H9 (cell line): ENCODE results near the gene NAXD. TPM values are rescaled to one million over a fixed set of nuclear protein-coding genes. Genes with fewer than 3 reads are reported as not detected.

Experiments used
- DNase-seq: peaks from one replicate; pipeline ENCODE4 v3.0.0-alpha.2; 2017
- H2AFZ ChIP-seq: one replicate; pipeline ENCODE4 v1.6.1; 2013; ENCODE audit warnings: mild to moderate bottlenecking, low read length, control low read depth, moderate library complexity
- H2AK5ac ChIP-seq: 2 replicates; pipeline ENCODE4 v1.6.1; 2013; ENCODE audit warnings: low read length, control low read depth, mixed read lengths; ENCODE audit not compliant: insufficient read length
- H2BK120ac ChIP-seq: one replicate; pipeline ENCODE4 v1.6.1; 2013; ENCODE audit warnings: low read depth, mild to moderate bottlenecking, low read length, control low read depth, inconsistent platforms; ENCODE audit not compliant: poor library complexity, severe bottlenecking
- H2BK12ac ChIP-seq: 2 replicates; pipeline ENCODE4 v1.6.1; 2013; ENCODE audit warnings: low read length, control low read depth, mixed read lengths, low read depth; ENCODE audit not compliant: insufficient read length
- H2BK15ac ChIP-seq: 2 replicates; pipeline ENCODE4 v1.6.1; 2013; ENCODE audit warnings: low read depth, low read length, control low read depth
- H2BK20ac ChIP-seq: one replicate; pipeline ENCODE4 v1.6.1; 2013; ENCODE audit warnings: low read depth, mild to moderate bottlenecking, low read length, control low read depth, inconsistent platforms; ENCODE audit not compliant: poor library complexity, severe bottlenecking
- H2BK5ac ChIP-seq: 2 replicates; pipeline ENCODE4 v1.6.1; 2013; ENCODE audit warnings: low read length, control low read depth, mixed read lengths; ENCODE audit not compliant: insufficient read length
- H3K14ac ChIP-seq: 2 replicates; pipeline ENCODE4 v1.6.1; 2013; ENCODE audit warnings: low read length, control low read depth; ENCODE audit not compliant: insufficient read depth
- H3K18ac ChIP-seq: 2 replicates; pipeline ENCODE4 v1.6.1; 2013; ENCODE audit warnings: low read depth, mild to moderate bottlenecking, mixed read lengths, low read length, control low read depth; ENCODE audit not compliant: insufficient read length
- H3K23ac ChIP-seq: 2 replicates; pipeline ENCODE4 v1.6.1; 2013; ENCODE audit warnings: low read length, control low read depth, mixed read lengths, low read depth; ENCODE audit not compliant: insufficient read length
- H3K23me2 ChIP-seq: 2 replicates; pipeline ENCODE4 v1.6.1; 2013; ENCODE audit warnings: low read depth, mild to moderate bottlenecking, mixed read lengths, low read length, control low read depth; ENCODE audit not compliant: insufficient read length, poor library complexity, severe bottlenecking
- H3K27ac ChIP-seq: 2 replicates; pipeline ENCODE4 v1.5.1; 2013; ENCODE audit warnings: low read length, control low read depth, mixed read lengths, low read depth; ENCODE audit not compliant: insufficient read length
- H3K27me3 ChIP-seq: 2 replicates; pipeline ENCODE4 v1.6.1; 2013; ENCODE audit warnings: low read length, control low read depth, inconsistent platforms; ENCODE audit not compliant: insufficient read depth
- H3K4ac ChIP-seq: 2 replicates; pipeline ENCODE4 v1.6.1; 2013; ENCODE audit warnings: low read depth, mild to moderate bottlenecking, control low read depth, inconsistent platforms, low read length, moderate library complexity
- H3K4me1 ChIP-seq: 2 replicates; pipeline ENCODE4 v1.6.1; 2013; ENCODE audit warnings: low read length, control low read depth, inconsistent platforms; ENCODE audit not compliant: insufficient read depth
- H3K4me2 ChIP-seq: 2 replicates; pipeline ENCODE4 v1.6.1; 2013; ENCODE audit warnings: low read length, control low read depth, mixed read lengths; ENCODE audit not compliant: insufficient read length, insufficient read depth
- H3K56ac ChIP-seq: 2 replicates; pipeline ENCODE4 v1.6.1; 2013; ENCODE audit warnings: low read depth, mild to moderate bottlenecking, mixed read lengths, low read length, control low read depth; ENCODE audit not compliant: insufficient read length
- H3K79me1 ChIP-seq: 2 replicates; pipeline ENCODE4 v1.6.1; 2013; ENCODE audit warnings: low read depth, mild to moderate bottlenecking, moderate library complexity, low read length, control low read depth, inconsistent platforms; ENCODE audit not compliant: insufficient read depth, poor library complexity, severe bottlenecking
- H3K79me2 ChIP-seq: 2 replicates; pipeline ENCODE4 v1.6.1; 2013; ENCODE audit warnings: low read length, control low read depth, inconsistent platforms; ENCODE audit not compliant: insufficient read depth
- H3K9ac ChIP-seq: 2 replicates; pipeline ENCODE4 v1.6.1; 2013; ENCODE audit warnings: low read length, control low read depth, mixed read lengths; ENCODE audit not compliant: insufficient read length; ENCODE audit errors: extremely low read depth
- H3K9me3 ChIP-seq: one replicate; pipeline ENCODE4 v1.6.1; 2013; ENCODE audit warnings: low read depth, low read length, inconsistent platforms; ENCODE audit not compliant: control insufficient read depth
- H3T11ph ChIP-seq: one replicate; pipeline ENCODE4 v1.6.1; 2013; ENCODE audit warnings: mild to moderate bottlenecking, low read length, control low read depth, inconsistent platforms
- H4K20me1 ChIP-seq: one replicate; pipeline ENCODE4 v1.6.1; 2013; ENCODE audit not compliant: control insufficient read depth, insufficient read length, insufficient read depth
- H4K5ac ChIP-seq: 2 replicates; pipeline ENCODE4 v1.6.1; 2013; ENCODE audit warnings: low read depth, mild to moderate bottlenecking, mixed read lengths, low read length, control low read depth; ENCODE audit not compliant: insufficient read length
- H4K8ac ChIP-seq: replicated peaks from 2 replicates; pipeline ENCODE4 v1.6.1; 2013; ENCODE audit warnings: low read length, control low read depth, mixed read lengths, low read depth; ENCODE audit not compliant: insufficient read length
- H4K91ac ChIP-seq: 2 replicates; pipeline ENCODE4 v1.6.1; 2013; ENCODE audit warnings: low read depth, mild to moderate bottlenecking, moderate library complexity, mixed read lengths, low read length, control low read depth; ENCODE audit not compliant: insufficient read length
- H3K27ac Mint-ChIP-seq, 3 experiments: 2 replicates in 2 of 3; 3 replicates in 1 of 3; pipeline ENCODE4 v1.8.0; 2020 to 2021; ENCODE audit warnings: mixed read lengths in 3 of 3, mild to moderate bottlenecking in 1 of 3, moderate library complexity in 1 of 3
- H3K27me3 Mint-ChIP-seq: 2 replicates; pipeline ENCODE4 v1.8.0; 2021; ENCODE audit warnings: low read depth, mild to moderate bottlenecking, moderate library complexity, mixed read lengths
- H3K36me3 Mint-ChIP-seq, 3 experiments: 2 replicates in 2 of 3; 3 replicates in 1 of 3; pipeline ENCODE4 v1.8.0; 2020 to 2021; ENCODE audit warnings: low read depth in 3 of 3, mixed read lengths in 3 of 3; ENCODE audit not compliant: insufficient read depth in 1 of 3
- H3K4me1 Mint-ChIP-seq, 2 experiments: 2 replicates each; pipeline ENCODE4 v1.8.0; 2020; ENCODE audit warnings: mixed read lengths in 2 of 2
- H3K4me3 Mint-ChIP-seq, 2 experiments: 2 replicates in 1 of 2; 3 replicates in 1 of 2; pipeline ENCODE4 v1.8.0; 2020 to 2021; ENCODE audit warnings: mild to moderate bottlenecking in 2 of 2, mixed read lengths in 2 of 2, moderate library complexity in 1 of 2
- H3K9me3 Mint-ChIP-seq, 2 experiments: 2 replicates in 1 of 2; 3 replicates in 1 of 2; pipeline ENCODE4 v1.8.0; 2020; ENCODE audit warnings: mild to moderate bottlenecking in 2 of 2, mixed read lengths in 2 of 2, moderate library complexity in 1 of 2
- CTCF ChIP-seq: fragments of 200-600 bp; sonication (generic); conservative IDR thresholded peaks from 3 replicates; pipeline ENCODE4 v1.8.0; 2021; ENCODE audit warnings: antibody characterized with exemption, mild to moderate bottlenecking
- WGBS: extraction: QIAGEN DNeasy Blood & Tissue Kit; methylation state at CpG from one replicate; pipeline ENCODE4 v1.1.7; 2013; ENCODE audit warnings: missing lambda C conversion rate, low lambda C conversion rate, mixed read lengths; ENCODE audit not compliant: insufficient read length; ENCODE audit errors: extremely low coverage; 5-methylcytosine and 5-hydroxymethylcytosine counted together
- total RNA-seq: library from RNA; stranded (reverse); gene quantifications from 2 replicates; pipeline ENCODE4 v1.2.1, GENCODE V29; 2021

Gene NAXD
- total RNA-seq, 1 experiment from 2014 or later: 25.5 TPM

DNA sequence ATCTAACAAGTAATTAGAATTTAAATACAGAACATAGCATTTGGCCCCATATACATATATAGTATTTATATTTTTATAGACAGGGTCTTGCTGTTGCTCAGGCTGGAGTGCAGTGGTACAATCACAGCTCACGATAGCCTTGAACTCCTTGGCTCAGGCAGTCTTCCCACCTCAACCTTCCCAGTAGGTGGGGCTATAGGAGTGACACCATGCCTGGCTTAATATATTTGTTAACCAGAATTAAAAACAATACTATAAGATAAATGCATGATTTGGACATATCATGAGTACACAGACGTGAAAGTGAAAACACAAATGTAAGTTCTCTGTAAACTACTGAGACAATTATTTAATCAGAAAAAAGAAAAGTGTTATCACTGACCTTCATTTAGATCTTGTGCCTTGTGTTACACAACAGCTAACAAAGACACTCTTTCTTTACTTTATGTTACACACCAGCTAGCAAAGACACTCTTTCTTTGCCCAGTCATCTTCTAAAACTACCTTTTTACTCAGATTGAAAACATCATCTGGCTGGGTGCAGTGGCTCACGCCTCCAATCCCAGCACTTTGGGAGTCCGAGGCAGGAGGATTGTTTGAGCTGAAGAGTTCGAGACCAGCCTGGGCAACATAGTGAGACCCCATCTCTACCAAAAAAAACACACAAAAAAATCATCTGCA lies 68.0 kb downstream of the NAXD start:
- Histone ChIP-seq H3K23me2 (no peaks in the 10 kb centered on the region), H3K79me1 (no peaks in the 10 kb centered on the region), H3K23ac (no peak overlapping the region), H3K27me3 (no peaks in the 10 kb centered on the region), H3K4ac (no peak overlapping the region), H2BK15ac (no peak overlapping the region), H3K18ac (no peak overlapping the region), H2BK12ac (no peak overlapping the region), H3K4me2 (no peak overlapping the region), H4K8ac (no peak overlapping the region), H2AFZ (no peak overlapping the region), H3K79me2 (no peaks in the 10 kb centered on the region), H3K9ac (no peak overlapping the region), H3T11ph (no peak overlapping the region), H4K5ac (no peak overlapping the region), H2BK20ac (no peak overlapping the region), H2BK120ac (no peak overlapping the region), H2AK5ac (no peak overlapping the region), H3K4me1 (no peaks in the 10 kb centered on the region), H3K56ac (no peak overlapping the region), H3K9me3 (no peaks in the 10 kb centered on the region), H3K14ac (no peak overlapping the region), H4K91ac (no peak overlapping the region), H2BK5ac (no peak overlapping the region), H3K27ac (no peak overlapping the region), H4K20me1 (no peaks in the 10 kb centered on the region)
- H3K9me3 Mint-ChIP-seq: no peaks in the 10 kb centered on the region
- no CpG with 5 or more reads among the region's 5 CpGs for WGBS
- H3K4me1 Mint-ChIP-seq: no peaks in the 10 kb centered on the region
- TF ChIP-seq CTCF: peak; percentile 58
- DNase-seq: no peak
- no peak overlapping the region for H3K27ac Mint-ChIP-seq
- peaks cover 20 to 76% (median 56%) of the 10 kb centered on the region in 3 experiments; a peak in 6 of 7 replicates for H3K36me3 Mint-ChIP-seq
- H3K4me3 Mint-ChIP-seq: no peak overlapping the region
- H3K27me3 Mint-ChIP-seq: no peaks in the 10 kb centered on the region
